Adrenal gland (tissue), 5 donors: ENCODE data around the gene SYNE1.

ENCODE experiments used
- POLR2A ChIP-seq, 2 donors: fragments of 450-650 bp; IDR thresholded peaks; one replicate each; pipeline ENCODE4 v1.6.1; 2017; ENCODE audit warnings: antibody characterized with exemption in 2 of 2, mild to moderate bottlenecking in 2 of 2, moderate library complexity in 1 of 2
- TF ChIP-seq, protein P1 (sequence below), 6 experiments: fragments of 450-650 bp in 4 of 6; fragments of 200-600 bp in 2 of 6; sonication (generic) in 1 of 6; IDR thresholded peaks; 1 replicate in 5 of 6; 2 replicates in 1 of 6; pipeline versions ENCODE4 v1.5.1 to v1.8.0; 2016 to 2021; ENCODE audit warnings: antibody characterized with exemption in 6 of 6, mild to moderate bottlenecking in 2 of 6, moderate library complexity in 1 of 6
- donor health status: DM: no; HTN: no; CAD: no.

DNA sequence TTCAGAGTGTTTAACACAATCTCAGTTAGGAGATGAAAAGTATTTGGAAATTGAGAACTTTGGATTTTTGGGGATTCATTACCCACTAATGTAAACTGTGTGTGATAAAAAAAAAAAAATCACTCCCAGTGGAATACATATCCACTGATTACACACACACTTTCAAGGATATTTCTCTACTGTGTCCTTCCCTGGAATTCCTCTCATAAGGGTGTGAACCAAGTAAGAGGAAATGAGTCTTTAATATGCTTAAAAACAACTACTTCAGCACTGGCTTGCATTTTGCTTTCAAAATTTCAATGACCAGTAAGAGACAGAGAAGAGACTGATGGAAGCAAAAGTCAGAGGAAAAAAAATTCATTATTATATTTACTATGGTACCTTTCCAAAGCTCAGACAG, 36.1 kb upstream of the SYNE1 start:
- no peak for TF ChIP-seq POLR2A (IDR thresholded peaks at IDR 0.05)
- TF ChIP-seq, protein P1, sequence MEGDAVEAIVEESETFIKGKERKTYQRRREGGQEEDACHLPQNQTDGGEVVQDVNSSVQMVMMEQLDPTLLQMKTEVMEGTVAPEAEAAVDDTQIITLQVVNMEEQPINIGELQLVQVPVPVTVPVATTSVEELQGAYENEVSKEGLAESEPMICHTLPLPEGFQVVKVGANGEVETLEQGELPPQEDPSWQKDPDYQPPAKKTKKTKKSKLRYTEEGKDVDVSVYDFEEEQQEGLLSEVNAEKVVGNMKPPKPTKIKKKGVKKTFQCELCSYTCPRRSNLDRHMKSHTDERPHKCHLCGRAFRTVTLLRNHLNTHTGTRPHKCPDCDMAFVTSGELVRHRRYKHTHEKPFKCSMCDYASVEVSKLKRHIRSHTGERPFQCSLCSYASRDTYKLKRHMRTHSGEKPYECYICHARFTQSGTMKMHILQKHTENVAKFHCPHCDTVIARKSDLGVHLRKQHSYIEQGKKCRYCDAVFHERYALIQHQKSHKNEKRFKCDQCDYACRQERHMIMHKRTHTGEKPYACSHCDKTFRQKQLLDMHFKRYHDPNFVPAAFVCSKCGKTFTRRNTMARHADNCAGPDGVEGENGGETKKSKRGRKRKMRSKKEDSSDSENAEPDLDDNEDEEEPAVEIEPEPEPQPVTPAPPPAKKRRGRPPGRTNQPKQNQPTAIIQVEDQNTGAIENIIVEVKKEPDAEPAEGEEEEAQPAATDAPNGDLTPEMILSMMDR (IDR thresholded peaks at IDR 0.05), result no peak
